Mammary epithelial cell (primary cell): ENCODE results near the gene ZGPAT.

Experiments used
- CTCF ChIP-seq, 2 donors: IDR thresholded peaks in 1 of 2; conservative IDR thresholded peaks in 1 of 2; 2 replicates each; pipeline ENCODE4 v1.5.1; 2011 to 2012; ENCODE audit warnings: inconsistent platforms in 2 of 2, low read length in 2 of 2, mild to moderate bottlenecking in 2 of 2, control low read depth in 1 of 2, low read depth in 1 of 2; ENCODE audit not compliant: insufficient read depth in 1 of 2; ENCODE audit errors: extremely low read depth in 1 of 2
- EZH2 ChIP-seq: IDR thresholded peaks from 2 replicates; pipeline ENCODE4 v1.6.1; 2012; ENCODE audit warnings: low read length, inconsistent platforms, borderline replicate concordance

- no peak for TF ChIP-seq CTCF (conservative IDR thresholded peaks at IDR 0.05 in 1 of 2, IDR thresholded peaks at IDR 0.05 in 1 of 2; ENCODE audit: extremely low read depth in 1 of 2, insufficient read depth in 1 of 2, low read depth in 1 of 2, low read length in 2 of 2)
- TF ChIP-seq EZH2 = no peak
Measured at GRCh38 chr20:63709149-63709527, 1.3 kb downstream of the ZGPAT start.
